ENCODE data around the gene IFT20. TPM values are rescaled to one million over a fixed set of nuclear protein-coding genes. Genes with fewer than 3 reads are reported as not detected.

Gene IFT20
- total and polyA plus RNA-seq, 2 of the 13 experiments (the other 11 are each of a cell fraction or from before 2014, with no cell fraction given): 28.0 to 37.8 TPM

GRCh38 chr17:28368306-28368831 is 33.1 kb upstream of the IFT20 start (continued):
- TF ChIP-seq U2AF2 (IDR thresholded peaks at IDR 0.05; ENCODE audit: low read depth, low read length) (no peak), ATRX (CRISPR knock-in tag; IDR thresholded peaks at IDR 0.05; ENCODE audit: borderline replicate concordance) (no peak), ZNF205 (CRISPR knock-in tag; IDR thresholded peaks at IDR 0.05) (peak; percentile 73; the same call in 1 of the 2 replicates), KDM4B (CRISPR knock-in tag; IDR thresholded peaks at IDR 0.05) (no peak), JARID2 (CRISPR knock-in tag; IDR thresholded peaks at IDR 0.05; ENCODE audit: insufficient replicate concordance) (no peak), ZNF543 (CRISPR knock-in tag; IDR thresholded peaks at IDR 0.05) (no peak; the same call in 1 of the 2 replicates), HES4 (CRISPR knock-in tag; IDR thresholded peaks at IDR 0.05; ENCODE audit: borderline replicate concordance) (no peak), PRDM4 (CRISPR knock-in tag; IDR thresholded peaks at IDR 0.05; ENCODE audit: borderline replicate concordance) (no peak), NFYB (CRISPR knock-in tag; IDR thresholded peaks at IDR 0.05) (no peak), ARID3A (IDR thresholded peaks at IDR 0.05; ENCODE audit: low read depth, low read length) (peak; percentile 42; the same call in 1 of the 2 replicates), ZNF292 (CRISPR knock-in tag; IDR thresholded peaks at IDR 0.05; ENCODE audit: borderline replicate concordance, low read depth) (peak; percentile 39; the same call in 1 of the 2 replicates), ZNF546 (CRISPR knock-in tag; conservative IDR thresholded peaks at IDR 0.05) (no peak), ZFP82 (CRISPR knock-in tag; IDR thresholded peaks at IDR 0.05; ENCODE audit: borderline replicate concordance) (0 out of 2 replicates have a peak, but pooled peaks have one; percentile 52), ZNF850 (CRISPR knock-in tag; conservative IDR thresholded peaks at IDR 0.05) (no peak), CSRNP2 (CRISPR knock-in tag; conservative IDR thresholded peaks at IDR 0.05; ENCODE audit: low read depth) (no peak; the same call in 1 of the 2 replicates), ZNF768 (CRISPR knock-in tag; IDR thresholded peaks at IDR 0.05) (no peak), ZNF180 (CRISPR knock-in tag; IDR thresholded peaks at IDR 0.05; ENCODE audit: borderline replicate concordance, low read depth) (no peak), GRHL1 (CRISPR knock-in tag; conservative IDR thresholded peaks at IDR 0.05) (no peak), ZNF30 (CRISPR knock-in tag; IDR thresholded peaks at IDR 0.05) (no peak), GATA4 (IDR thresholded peaks at IDR 0.05; ENCODE audit: borderline replicate concordance, low read depth) (peak; percentile 88), ZNF552 (CRISPR knock-in tag; IDR thresholded peaks at IDR 0.05; ENCODE audit: borderline replicate concordance) (no peak), PHF5A (CRISPR knock-in tag; IDR thresholded peaks at IDR 0.05; ENCODE audit: low read depth, unreplicated experiment) (peak; percentile 85), FOXJ3 (CRISPR knock-in tag; IDR thresholded peaks at IDR 0.05; ENCODE audit: borderline replicate concordance) (peak; percentile 66; the same call in 1 of the 2 replicates)

Measured in HepG2 (cell line).